Right lobe of liver (tissue), 6 donors: ENCODE results near the gene TIMP2. TPM values are rescaled to one million over a fixed set of nuclear protein-coding genes. Genes with fewer than 3 reads are reported as not detected.

ENCODE experiments used
- ATAC-seq, 4 donors: fragments of 200-7000 bp; cut with Tn5 transposase; one replicate each; pipeline ENCODE4 v1.9.1; 2020; ENCODE audit warnings: mild to moderate bottlenecking in 4 of 4, moderate library complexity in 4 of 4
- DNase-seq, 3 donors: peaks; one replicate each; pipeline ENCODE4 v3.0.0-alpha.2; 2020
- H3K27ac ChIP-seq, 3 donors: fragments of 200-600 bp; one replicate each; pipeline ENCODE4 v1.8.0; 2022
- H3K27me3 ChIP-seq, 2 donors: fragments of 200-600 bp; one replicate each; pipeline ENCODE4 v1.8.0; 2022
- H3K36me3 ChIP-seq, 4 donors: fragments of 200-600 bp; sonication (generic) in 1 of 4; one replicate each; pipeline versions ENCODE4 v1.5.1 to v1.8.0; 2017 to 2022; ENCODE audit warnings: control low read depth in 1 of 4
- H3K4me1 ChIP-seq, 4 donors: fragments of 200-600 bp; sonication (generic) in 1 of 4; one replicate each; pipeline versions ENCODE4 v1.5.1 to v1.8.0; 2017 to 2022; ENCODE audit warnings: control low read depth in 1 of 4
- H3K4me3 ChIP-seq, 3 donors: fragments of 200-600 bp; one replicate each; pipeline ENCODE4 v1.8.0; 2022
- H3K9me3 ChIP-seq, 4 donors: fragments of 200-600 bp; sonication (generic) in 1 of 4; one replicate each; pipeline versions ENCODE4 v1.5.1 to v1.8.0; 2017 to 2022; ENCODE audit warnings: control low read depth in 1 of 4
- POLR2A ChIP-seq: fragments of 450-650 bp; IDR thresholded peaks from one replicate; pipeline ENCODE4 v1.6.1; 2017; ENCODE audit warnings: antibody characterized with exemption, mild to moderate bottlenecking
- WGBS: methylation state at CpG from one replicate; pipeline ENCODE4 v1.1.6; 2018; ENCODE audit warnings: low coverage, low lambda C conversion rate; ENCODE audit not compliant: insufficient coverage; ENCODE audit errors: missing lambda C conversion rate; 5-methylcytosine and 5-hydroxymethylcytosine counted together
- intact Hi-C, 2 donors: fragments of 100-400 bp; cut with DNase I; formaldehyde crosslinking; loops; one replicate each; pipeline versions ENCODE4 v1.11.2 to v1.14.1; 2022
- total RNA-seq, 6 experiments: library from RNA; depleted of rRNA in 2 of 6; stranded (reverse); fragments of >200 nt in 2 of 6; fragmentation: NEBNext Ultra II Directional in 3 of 6; extraction: Animal tissue kit (Norgen Biotek cat#: 25700) in 3 of 6; gene quantifications; one replicate each; pipeline versions ENCODE4 v1.1.0 to v1.2.4, GENCODE V29; 2016 to 2023
- TF ChIP-seq, protein P1 (sequence below), 4 donors: fragments of 200-600 bp in 3 of 4; fragments of 450-650 bp in 1 of 4; IDR thresholded peaks; one replicate each; pipeline versions ENCODE4 v1.5.1 to v1.8.0; 2016 to 2022; ENCODE audit warnings: antibody characterized with exemption in 4 of 4, mild to moderate bottlenecking in 2 of 4
- donor health status: DM: no; HTN: yes; CAD: no.
- donor health status: DM: no; HTN: no; CAD: no.
- donor health status: DM: no; HTN: no; CAD: no.
- donor health status: DM: no; HTN: yes; CAD: no.
- donor health status: DM: no; HTN: yes; CAD: no.

Gene TIMP2
- total RNA-seq, 6 experiments from 2014 or later = 18.9 to 36.1 (median 26.7) TPM

GRCh38 chr17:78892936-78893379 lies 32.2 kb downstream of the TIMP2 start:
- no peak for DNase-seq
- ATAC-seq = no peak
- TF ChIP-seq POLR2A = no peak
- TF ChIP-seq, protein P1, sequence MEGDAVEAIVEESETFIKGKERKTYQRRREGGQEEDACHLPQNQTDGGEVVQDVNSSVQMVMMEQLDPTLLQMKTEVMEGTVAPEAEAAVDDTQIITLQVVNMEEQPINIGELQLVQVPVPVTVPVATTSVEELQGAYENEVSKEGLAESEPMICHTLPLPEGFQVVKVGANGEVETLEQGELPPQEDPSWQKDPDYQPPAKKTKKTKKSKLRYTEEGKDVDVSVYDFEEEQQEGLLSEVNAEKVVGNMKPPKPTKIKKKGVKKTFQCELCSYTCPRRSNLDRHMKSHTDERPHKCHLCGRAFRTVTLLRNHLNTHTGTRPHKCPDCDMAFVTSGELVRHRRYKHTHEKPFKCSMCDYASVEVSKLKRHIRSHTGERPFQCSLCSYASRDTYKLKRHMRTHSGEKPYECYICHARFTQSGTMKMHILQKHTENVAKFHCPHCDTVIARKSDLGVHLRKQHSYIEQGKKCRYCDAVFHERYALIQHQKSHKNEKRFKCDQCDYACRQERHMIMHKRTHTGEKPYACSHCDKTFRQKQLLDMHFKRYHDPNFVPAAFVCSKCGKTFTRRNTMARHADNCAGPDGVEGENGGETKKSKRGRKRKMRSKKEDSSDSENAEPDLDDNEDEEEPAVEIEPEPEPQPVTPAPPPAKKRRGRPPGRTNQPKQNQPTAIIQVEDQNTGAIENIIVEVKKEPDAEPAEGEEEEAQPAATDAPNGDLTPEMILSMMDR (IDR thresholded peaks at IDR 0.05) = no peak
- Histone ChIP-seq H3K4me1 (peaks cover 0 to 5% (median 0%) of the 10 kb centered on the region in 4 donors), H3K27me3 (no peaks in the 10 kb centered on the region), H3K36me3 (no peaks in the 10 kb centered on the region), H3K4me3 (no peak overlapping the region), H3K27ac (no peak overlapping the region), H3K9me3 (no peaks in the 10 kb centered on the region)
- intact Hi-C loops = no loop called here
- WGBS = 63% methylated on average over 6 of the region's 6 CpGs

DNA sequence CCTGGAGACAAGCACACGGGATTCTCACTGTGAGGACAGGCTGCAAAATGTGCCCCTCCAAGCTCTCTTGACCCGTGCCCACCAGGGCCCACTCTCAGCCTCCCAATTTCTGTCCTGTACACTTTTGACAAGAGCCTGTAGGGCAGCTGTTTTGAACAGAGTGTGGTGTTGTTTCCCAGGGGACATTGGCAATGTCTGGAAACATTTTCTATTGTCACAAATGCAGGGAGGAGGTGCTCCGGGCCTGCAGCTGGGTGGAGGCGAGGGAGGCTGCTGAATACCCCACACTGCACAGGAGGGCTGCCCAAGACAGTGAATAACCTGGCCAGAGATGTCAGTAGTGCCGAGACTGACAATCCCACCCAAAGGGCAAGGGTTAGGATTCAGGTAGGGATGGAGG lies 32.7 kb downstream of the TIMP2 start:
- Histone ChIP-seq H3K27ac (no peak overlapping the region), H3K4me1 (peaks cover 0 to 5% (median 0%) of the 10 kb centered on the region in 4 donors), H3K36me3 (no peaks in the 10 kb centered on the region), H3K4me3 (no peak overlapping the region), H3K27me3 (no peaks in the 10 kb centered on the region), H3K9me3 (no peaks in the 10 kb centered on the region)
- no peak for TF ChIP-seq POLR2A
- TF ChIP-seq, protein P1 (IDR thresholded peaks at IDR 0.05) = no peak
- ATAC-seq (no peak), DNase-seq (no peak)
- WGBS = 49% methylated on average over 3 of the region's 5 CpGs
- intact Hi-C loops = no loop called here

DNA sequence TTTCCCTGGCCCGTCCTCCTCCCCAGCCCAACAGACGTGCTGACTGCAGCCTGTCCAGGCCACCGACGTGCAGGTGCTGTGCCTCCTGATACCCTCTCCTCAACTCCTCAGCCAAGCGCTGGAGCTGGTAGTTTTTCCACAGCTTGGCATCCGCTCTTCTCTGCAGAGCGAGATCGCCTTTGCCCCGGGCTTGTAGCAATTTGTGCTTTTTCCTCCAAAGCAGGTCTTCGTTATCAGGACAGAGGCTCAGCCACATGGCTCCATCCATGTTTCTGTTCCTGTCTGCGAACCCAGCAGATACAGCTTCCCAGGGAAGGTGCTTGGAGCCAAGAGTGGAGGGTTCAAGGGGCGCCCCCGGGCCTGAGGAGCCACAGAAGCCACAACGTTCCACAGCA lies 33.1 kb downstream of the TIMP2 start:
- ATAC-seq = no peak
- no peak for DNase-seq
- no peak overlapping the region for H3K4me3 ChIP-seq
- WGBS = 68% methylated on average over 13 of the region's 14 CpGs
- no peaks in the 10 kb centered on the region for H3K9me3 ChIP-seq
- H3K27me3 ChIP-seq = no peaks in the 10 kb centered on the region
- H3K36me3 ChIP-seq = no peaks in the 10 kb centered on the region
- TF ChIP-seq, protein P1 (IDR thresholded peaks at IDR 0.05) = no peak
- no peak for TF ChIP-seq POLR2A
- H3K27ac ChIP-seq = no peak overlapping the region
- intact Hi-C loops = no loop called here
- H3K4me1 ChIP-seq = peaks cover 0 to 5% (median 0%) of the 10 kb centered on the region in 4 donors

DNA sequence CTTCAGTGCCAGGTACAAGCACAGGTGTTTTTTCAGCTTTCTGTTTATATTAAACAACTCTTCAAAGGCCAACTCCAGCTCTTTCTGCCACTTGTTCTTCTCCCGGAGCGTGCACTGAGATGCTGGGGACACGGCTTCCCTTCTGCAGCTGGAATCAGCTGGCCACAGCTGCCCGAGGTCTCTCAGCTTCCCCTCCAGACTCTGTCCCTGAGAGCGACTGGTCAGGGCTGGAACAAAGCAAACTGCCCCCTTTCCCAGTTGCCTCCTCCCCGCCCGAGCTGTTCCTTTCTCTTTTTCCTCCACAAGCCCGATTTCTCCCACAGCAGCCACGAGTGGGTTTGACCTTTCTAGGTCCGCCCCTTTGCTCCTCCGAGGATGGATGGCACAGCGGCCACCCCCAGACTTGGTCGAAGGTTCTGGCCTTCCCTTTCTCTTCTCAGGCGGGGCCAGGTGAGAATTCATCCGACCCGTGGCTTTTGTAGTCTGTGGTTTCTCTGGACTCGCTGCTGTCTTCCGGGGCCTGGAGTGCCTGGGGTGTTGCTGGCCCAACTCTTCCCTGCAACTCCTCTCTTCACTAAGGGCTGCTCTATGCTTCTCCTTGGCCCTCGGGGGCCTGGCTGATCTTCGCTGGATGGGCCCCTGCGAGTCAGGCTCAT lies 33.7 kb downstream of the TIMP2 start:
- Histone ChIP-seq H3K27ac (peak overlapping the region in 2 of 3 donors; percentile 8 to 53), H3K4me3 (no peak overlapping the region), H3K27me3 (no peaks in the 10 kb centered on the region), H3K36me3 (no peaks in the 10 kb centered on the region), H3K4me1 (peaks cover 0 to 5% (median 0%) of the 10 kb centered on the region in 4 donors), H3K9me3 (no peaks in the 10 kb centered on the region)
- intact Hi-C loops = no loop called here
- ATAC-seq (peak in 2 of 4 donors; percentile 9 to 29), DNase-seq (no peak)
- TF ChIP-seq, protein P1 (IDR thresholded peaks at IDR 0.05) = no peak
- no peak for TF ChIP-seq POLR2A
- 45% methylated on average over 16 of the region's 21 CpGs for WGBS
